NCI-H524 (cell line): ENCODE data around the gene TMEM140.
"Not testable (repeated sequence)": the region's sequence is repeated elsewhere in the genome, so short reads cannot be mapped to it uniquely, and the experiment has no call there.

Source experiments
- DNase-seq, 2 experiments: peaks; one replicate each; lab custom pipeline; 2025; lab: John Stamatoyannopoulos, UW

Gene TMEM140

DNA sequence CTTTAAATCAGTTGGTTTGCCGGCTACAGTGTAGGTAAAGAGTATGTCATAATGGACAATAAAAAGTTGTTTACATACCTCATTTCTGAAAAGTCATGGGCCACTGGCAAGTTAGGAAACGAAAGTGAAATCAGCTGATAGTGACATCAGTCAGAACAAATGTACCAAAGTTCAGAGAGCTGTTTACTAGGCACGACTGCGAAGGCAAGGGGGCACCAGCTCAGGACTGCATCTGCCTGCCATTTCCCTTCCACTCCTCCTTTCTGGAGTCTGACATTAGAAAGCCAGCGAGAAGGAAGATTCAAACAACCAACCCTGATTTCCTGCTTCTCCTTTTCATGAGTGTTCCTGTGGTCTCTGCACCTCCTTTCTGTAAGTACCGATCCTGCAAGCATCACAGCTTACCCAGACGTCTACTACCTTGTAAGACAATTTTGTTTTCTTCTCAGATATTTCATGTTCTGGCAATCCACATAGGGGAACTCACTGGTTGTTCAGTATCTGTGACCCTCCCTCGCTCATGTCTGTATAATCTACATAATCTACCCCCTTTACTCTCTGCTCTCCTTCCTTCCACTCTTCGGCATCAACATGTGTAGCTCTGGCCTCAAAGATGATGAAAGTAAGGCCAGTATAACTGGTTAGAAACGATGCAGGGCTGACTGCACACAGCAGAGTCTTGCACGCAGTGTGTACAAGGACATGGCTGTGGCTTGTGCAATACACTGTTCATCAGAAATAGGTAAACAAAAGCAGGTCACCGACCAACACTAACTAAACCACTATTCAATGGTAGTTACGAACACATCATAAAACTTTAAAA lies at the start of gene TMEM140:
Gene TMEM140, plus strand, starts transcription at position 174 of the 823 bp plus-strand sequence. CDS start 16,370 bp downstream, outside the sequence.
- DNase-seq = no peak

GRCh38 chr7:135098391-135098790 lies 49.5 kb upstream of the TMEM140 start:
- DNase-seq = no peak

GRCh38 chr7:135100856-135101255 lies 47.0 kb upstream of the TMEM140 start:
- no peak for DNase-seq

DNA sequence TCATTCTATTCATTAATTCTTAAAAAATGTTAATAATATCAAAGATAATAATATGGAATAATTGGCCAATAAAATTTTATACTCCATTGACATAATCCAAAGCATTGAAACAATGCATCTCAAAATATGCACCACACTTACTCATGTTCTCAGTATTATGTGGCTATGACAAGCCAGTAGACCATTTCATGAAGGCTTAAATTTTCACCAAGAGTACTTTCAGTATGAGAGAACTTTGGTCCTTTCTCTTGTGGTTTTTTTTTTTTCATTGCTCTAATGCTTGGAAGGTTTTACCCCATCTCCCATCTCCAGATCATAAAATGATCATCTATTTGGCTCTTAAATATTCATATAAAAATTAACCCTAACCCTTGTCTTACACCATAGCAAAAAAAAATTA lies 45.5 kb upstream of the TMEM140 start:
- no peak for DNase-seq

- no peak for DNase-seq
These were observed 38.3 kb upstream of the TMEM140 start for GRCh38 chr7:135109562-135109961.

GRCh38 chr7:135109976-135110375 lies 37.9 kb upstream of the TMEM140 start:
- no peak for DNase-seq

DNA sequence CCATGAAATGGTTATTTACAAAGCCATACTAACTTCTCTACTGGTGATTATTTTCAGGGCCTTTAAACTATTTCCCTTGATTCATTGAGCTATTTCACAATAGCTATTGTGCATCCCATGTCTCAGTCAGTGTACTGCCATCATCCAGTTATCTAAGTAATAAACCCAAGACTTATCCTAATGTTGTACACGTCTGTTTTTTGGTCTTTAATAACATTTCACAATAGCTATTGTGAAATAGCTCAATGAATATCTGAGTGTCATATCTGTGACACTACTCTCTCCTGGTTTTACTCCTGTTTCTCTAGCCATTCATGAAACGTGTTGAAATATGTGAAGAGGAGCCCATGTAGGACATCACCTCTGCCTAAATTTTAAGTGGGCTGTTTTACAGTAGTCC lies 36.5 kb upstream of the TMEM140 start:
- DNase-seq = no peak

GRCh38 chr7:135114622-135115021 lies 33.2 kb upstream of the TMEM140 start:
- DNase-seq = no peak

- DNase-seq = no peak
These were observed 30.8 kb upstream of the TMEM140 start for GRCh38 chr7:135117096-135117495.

DNA sequence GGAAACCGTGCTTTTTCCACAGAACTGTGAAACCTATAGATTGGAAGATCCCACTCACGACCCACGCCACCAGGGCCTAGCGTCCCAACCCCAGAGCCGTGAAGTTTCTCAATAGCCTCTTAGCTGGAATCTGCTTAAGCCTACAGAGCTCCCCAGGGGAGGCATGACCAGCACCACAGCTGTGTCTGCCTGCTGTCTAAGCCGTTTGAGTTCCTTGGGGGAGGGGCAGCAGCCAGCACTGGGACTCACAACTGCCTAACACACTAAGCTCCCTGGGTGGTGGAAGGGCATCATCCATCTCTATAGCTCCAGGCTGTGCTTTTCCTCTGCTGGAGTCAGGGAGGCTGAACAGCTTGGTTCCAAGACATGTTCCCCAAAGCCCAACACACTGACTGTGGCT lies 26.0 kb upstream of the TMEM140 start:
- DNase-seq = peak; percentile 61 to 82

GRCh38 chr7:135124631-135125030 lies 23.2 kb upstream of the TMEM140 start:
- not testable (repeated sequence) for DNase-seq

- no peak for DNase-seq
These were observed 18.9 kb upstream of the TMEM140 start for GRCh38 chr7:135128931-135129330.

- DNase-seq = no peak
These were observed 18.3 kb upstream of the TMEM140 start for GRCh38 chr7:135129579-135129978.

GRCh38 chr7:135143885-135144668 lies 3.8 kb upstream of the TMEM140 start:
- DNase-seq = no peak

- DNase-seq = no peak
These were observed 452 bp upstream of the TMEM140 start for GRCh38 chr7:135147341-135147898.

- no peak for DNase-seq
These were observed 2.4 kb downstream of the TMEM140 start for GRCh38 chr7:135150072-135150782.

GRCh38 chr7:135151132-135151531 lies 3.3 kb downstream of the TMEM140 start:
- DNase-seq = no peak

- no peak for DNase-seq
These were observed 3.7 kb downstream of the TMEM140 start for GRCh38 chr7:135151533-135151932.

DNA sequence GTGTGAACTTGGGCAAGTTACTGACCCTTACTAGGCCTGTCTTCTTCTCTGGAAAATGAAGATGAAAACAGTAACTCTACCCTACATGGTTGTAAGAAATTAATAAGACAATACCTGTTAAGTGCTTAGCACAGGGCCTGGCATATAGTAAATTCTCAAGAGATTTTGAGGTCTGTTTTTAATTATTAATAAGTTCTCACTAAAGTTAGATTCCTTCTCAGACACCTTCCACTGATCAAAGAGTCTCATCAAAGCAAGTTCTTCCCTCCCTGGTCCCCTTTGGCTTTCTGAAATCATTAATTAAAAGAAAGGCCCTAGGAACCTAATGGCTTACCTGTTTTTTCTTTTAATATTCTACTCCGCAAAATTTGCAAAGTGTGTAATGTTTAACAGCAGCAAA lies 4.6 kb downstream of the TMEM140 start:
- no peak for DNase-seq

GRCh38 chr7:135154734-135155133 lies 6.9 kb downstream of the TMEM140 start:
- no peak for DNase-seq

GRCh38 chr7:135156290-135156689 lies 8.4 kb downstream of the TMEM140 start:
- DNase-seq = no peak

- no peak for DNase-seq
These were observed 10.3 kb downstream of the TMEM140 start for GRCh38 chr7:135158141-135158655.
